ENCODE results near the gene SLC6A9.

DNA sequence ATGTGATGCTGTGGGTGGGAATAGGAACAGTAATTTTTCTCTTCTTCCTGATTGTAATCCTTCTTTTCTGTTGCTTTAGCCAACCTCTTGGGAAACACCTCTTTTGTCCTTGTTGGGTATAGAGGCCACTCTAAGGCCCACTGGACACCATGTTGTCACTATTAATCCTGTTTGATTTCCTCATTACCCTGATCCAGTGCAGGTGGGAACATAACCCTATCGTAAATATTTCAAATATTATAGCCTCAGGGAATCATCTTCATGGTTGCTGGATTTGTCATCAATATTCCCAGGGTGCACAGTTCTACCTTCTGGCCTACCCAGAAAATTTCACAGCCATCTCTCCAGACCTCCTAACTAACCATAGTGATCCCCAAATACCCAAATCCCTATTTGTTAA, 27.9 kb upstream of the SLC6A9 start:
- TF ChIP-seq POLR2AphosphoS5 (IDR thresholded peaks at IDR 0.05; ENCODE audit: low read depth, low read length), result no peak
- TF ChIP-seq, protein P1, sequence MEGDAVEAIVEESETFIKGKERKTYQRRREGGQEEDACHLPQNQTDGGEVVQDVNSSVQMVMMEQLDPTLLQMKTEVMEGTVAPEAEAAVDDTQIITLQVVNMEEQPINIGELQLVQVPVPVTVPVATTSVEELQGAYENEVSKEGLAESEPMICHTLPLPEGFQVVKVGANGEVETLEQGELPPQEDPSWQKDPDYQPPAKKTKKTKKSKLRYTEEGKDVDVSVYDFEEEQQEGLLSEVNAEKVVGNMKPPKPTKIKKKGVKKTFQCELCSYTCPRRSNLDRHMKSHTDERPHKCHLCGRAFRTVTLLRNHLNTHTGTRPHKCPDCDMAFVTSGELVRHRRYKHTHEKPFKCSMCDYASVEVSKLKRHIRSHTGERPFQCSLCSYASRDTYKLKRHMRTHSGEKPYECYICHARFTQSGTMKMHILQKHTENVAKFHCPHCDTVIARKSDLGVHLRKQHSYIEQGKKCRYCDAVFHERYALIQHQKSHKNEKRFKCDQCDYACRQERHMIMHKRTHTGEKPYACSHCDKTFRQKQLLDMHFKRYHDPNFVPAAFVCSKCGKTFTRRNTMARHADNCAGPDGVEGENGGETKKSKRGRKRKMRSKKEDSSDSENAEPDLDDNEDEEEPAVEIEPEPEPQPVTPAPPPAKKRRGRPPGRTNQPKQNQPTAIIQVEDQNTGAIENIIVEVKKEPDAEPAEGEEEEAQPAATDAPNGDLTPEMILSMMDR (IDR thresholded peaks at IDR 0.05 in 2 of 3, conservative IDR thresholded peaks at IDR 0.05 in 1 of 3; ENCODE audit: borderline replicate concordance in 1 of 3, insufficient read depth in 1 of 3, low read depth in 2 of 3, low read length in 2 of 3), result no peak
- TF ChIP-seq EZH2 (IDR thresholded peaks at IDR 0.05), result no peak

Data from HCT116 (cell line).